Renal cortex interstitium (tissue), 11 donors: Measurements from ENCODE around the gene DHRS11. TPM values are rescaled to one million over a fixed set of nuclear protein-coding genes. Genes with fewer than 3 reads are reported as not detected.

Experiments
- DNase-seq, 11 donors: peaks; one replicate each; pipeline ENCODE4 v3.0.0-alpha.2; 2013; ENCODE audit warnings: low read depth in 9 of 11, low spot score in 4 of 11; ENCODE audit errors: extremely low read depth in 1 of 11
- polyA plus RNA-seq, 3 donors: library from polyadenylated mRNA; unstranded; fragments of 120-200 nt; gene quantifications; one replicate each; pipeline ENCODE4 v1.2.1, GENCODE V29; 2013; ENCODE audit not compliant: insufficient read length in 3 of 3

DHRS11 gene
- polyA plus RNA-seq, 3 donors: 23.5 to 27.5 (median 25.9) TPM

- DNase-seq: no peak
These were observed 41.5 kb downstream of the DHRS11 start for GRCh38 chr17:36632916-36633771.

GRCh38 chr17:36640346-36640745, 48.7 kb downstream of the DHRS11 start:
- DNase-seq: no peak

- no peak for DNase-seq
These were observed 49.2 kb downstream of the DHRS11 start for GRCh38 chr17:36640836-36641235.

- no peak for DNase-seq
These were observed 49.7 kb downstream of the DHRS11 start for GRCh38 chr17:36641331-36641876.

- peak in 1 of 11 donors; percentile 31 for DNase-seq
These were observed 50.5 kb downstream of the DHRS11 start for GRCh38 chr17:36641877-36642845.

GRCh38 chr17:36643086-36643685, 51.5 kb downstream of the DHRS11 start:
- DNase-seq: no peak

GRCh38 chr17:36645422-36645821, 53.7 kb downstream of the DHRS11 start:
- DNase-seq: no peak

- DNase-seq: no peak
These were observed 56.0 kb downstream of the DHRS11 start for GRCh38 chr17:36647636-36648035.

- no peak for DNase-seq
These were observed 58.6 kb downstream of the DHRS11 start for GRCh38 chr17:36650096-36650775.

Other genes with a start within 250 kb of the DHRS11 start
- 1 to 10 TPM in 1 of 3 donors, not detected in 2; 3.3 TPM for gene TBC1D3H, start 203.4 kb upstream of the DHRS11 start, polyA plus RNA-seq
- gene ZNHIT3, start 105.2 kb upstream of the DHRS11 start, polyA plus RNA-seq: 10 to 100 TPM; 60.9 to 73.1 (median 70.2) TPM
- gene MYO19, start 57.0 kb upstream of the DHRS11 start, polyA plus RNA-seq: 10 to 100 TPM; 42.1 to 62.8 (median 45.5) TPM
- 10 to 100 TPM; 10.3 to 17.0 (median 11.2) TPM for gene PIGW, start 56.9 kb upstream of the DHRS11 start, polyA plus RNA-seq
- 10 to 100 TPM; 76.7 to 95.9 (median 91.3) TPM for gene GGNBP2, start 47.0 kb upstream of the DHRS11 start, polyA plus RNA-seq
- gene MRM1, start 9.7 kb downstream of the DHRS11 start, polyA plus RNA-seq: 1 to 10 TPM; 3.7 to 5.6 (median 4.3) TPM